ENCODE measurements around the gene ADD1. TPM values are rescaled to one million over a fixed set of nuclear protein-coding genes. Genes with fewer than 3 reads are reported as not detected.

The ADD1 gene
- total RNA-seq, 5 donors from 2014 or later (not counting 1 experiment from before 2014, with no cell fraction given) = 241 to 274 (median 256) TPM

DNA sequence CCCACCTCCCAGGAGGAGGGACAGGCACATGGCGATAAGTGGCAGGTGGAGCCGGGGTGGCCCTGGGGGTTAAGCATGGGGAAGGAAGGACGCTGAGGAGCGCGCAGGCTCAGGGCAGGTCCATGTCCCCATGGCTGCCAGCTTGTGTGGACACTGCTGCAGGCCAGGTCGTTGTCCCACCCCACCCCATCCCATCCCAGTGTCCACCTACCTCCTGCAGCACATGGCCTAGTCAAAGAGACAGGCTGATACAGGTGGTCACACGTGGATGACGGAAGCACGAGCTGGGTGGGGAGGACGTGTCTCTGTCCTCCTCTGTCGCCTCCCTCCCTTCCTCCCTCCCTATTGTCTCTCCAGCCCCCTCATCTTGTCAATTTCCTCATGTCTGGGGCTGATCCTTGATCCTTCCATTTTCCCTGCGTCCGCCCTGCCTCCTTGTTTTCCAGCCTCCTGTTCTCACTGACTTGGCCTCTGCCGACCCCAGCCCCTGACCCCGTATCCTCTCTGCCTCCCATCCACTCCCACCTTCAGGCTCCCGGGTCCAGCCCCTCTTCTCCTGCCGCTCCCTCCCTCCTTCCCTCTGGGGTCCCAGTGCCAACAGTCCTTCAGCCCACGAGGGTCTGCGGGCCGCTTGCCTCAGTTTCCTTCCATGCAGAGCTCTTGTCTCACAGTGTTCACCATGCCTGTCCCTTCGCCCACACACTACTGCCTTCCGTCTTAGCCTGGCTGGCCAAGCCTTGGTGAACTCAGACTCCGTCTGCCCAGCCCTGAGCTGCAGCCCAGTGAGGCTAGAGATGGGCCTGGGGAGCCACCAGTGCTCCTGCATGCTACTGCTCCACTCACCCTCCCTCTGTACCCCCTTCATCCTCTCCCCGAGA, 15.5 kb upstream of the ADD1 start:
- Mint-ChIP-seq H3K4me3 (no peak overlapping the region), H3K27ac (peak overlapping the region in 1 of 2 donors; percentile 18), H3K36me3 (peaks cover 28% of the 10 kb centered on the region), H3K4me1 (peaks cover 0 to 10% (median 6%) of the 10 kb centered on the region in 3 donors), H3K27me3 (no peaks in the 10 kb centered on the region), H3K9me3 (no peaks in the 10 kb centered on the region)
- ATAC-seq (replicated peaks in 1 of 4) = no peak
- H3K27ac ChIP-seq (ENCODE audit: low read length) = no peak overlapping the region
- no peak for DNase-seq
- POLR2A ChIA-PET = no interaction called here
- H3K9me3 ChIP-seq = no peaks in the 10 kb centered on the region
- no peaks in the 10 kb centered on the region for H3K27me3 ChIP-seq (replicated peaks in 1 of 2; ENCODE audit: control insufficient read depth in 2 of 2, extremely low read depth in 1 of 2, insufficient read depth in 2 of 2, low read length in 1 of 2)
- peaks cover 0 to 14% of the 10 kb centered on the region in 2 experiments for H3K4me1 ChIP-seq (ENCODE audit: control insufficient read depth in 1 of 2, extremely low read depth in 1 of 2, insufficient read depth in 2 of 2, low read length in 2 of 2)
- peaks cover 33 to 88% of the 10 kb centered on the region in 2 donors for H3K36me3 ChIP-seq (ENCODE audit: control insufficient read depth in 2 of 2, extremely low read depth in 1 of 2, insufficient read depth in 1 of 2, low read length in 1 of 2)
- 91% methylated on average over 13 of the region's 24 CpGs for WGBS (ENCODE audit: insufficient coverage)
- CTCF ChIA-PET = interaction anchor here in 1 of 2 donors (0.5 to 0.6 kb wide), 2 partner anchors 49 to 57 kb away, joined by 3 to 4 read pairs; no protein-coding TSS in a partner anchor
- H3K4me3 ChIP-seq (ENCODE audit: control insufficient read depth in 1 of 2, extremely low read depth in 1 of 2, low read length in 1 of 2) = no peak overlapping the region

DNA sequence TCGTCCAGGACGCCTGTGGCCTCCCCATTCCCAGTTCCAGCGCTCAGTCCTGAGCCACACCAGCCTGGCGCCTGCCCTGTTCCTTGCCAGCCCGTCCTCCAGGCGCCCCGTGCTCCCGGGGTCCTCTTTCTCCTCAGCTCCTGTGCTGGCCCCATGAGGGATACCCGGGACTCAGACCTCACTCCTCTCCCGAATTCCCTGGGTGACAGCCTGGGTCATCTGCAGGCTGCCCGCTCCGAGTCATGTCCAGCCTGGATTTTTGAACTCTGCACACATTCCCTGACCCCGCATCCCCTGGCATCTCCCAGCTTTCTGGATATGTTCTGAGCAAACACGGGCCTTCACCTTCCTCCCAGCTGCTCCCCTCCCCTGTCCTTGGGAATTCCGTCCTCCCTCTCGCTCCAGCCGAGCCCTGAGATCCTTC, 14.9 kb upstream of the ADD1 start:
- H3K36me3 ChIP-seq (ENCODE audit: control insufficient read depth in 2 of 2, extremely low read depth in 1 of 2, insufficient read depth in 1 of 2, low read length in 1 of 2) = peaks cover 37 to 81% of the 10 kb centered on the region in 2 donors
- H3K4me3 ChIP-seq (ENCODE audit: control insufficient read depth in 1 of 2, extremely low read depth in 1 of 2, low read length in 1 of 2) = no peak overlapping the region
- WGBS (ENCODE audit: insufficient coverage) = 91% methylated on average over 16 of the region's 17 CpGs
- ChIA-PET POLR2A (no interaction called here), CTCF (interaction anchor here in 1 of 2 donors (0.5 kb wide), 1 partner anchor 48 kb away, joined by 4 read pairs; no protein-coding TSS in a partner anchor)
- DNase-seq (no peak), ATAC-seq (replicated peaks in 1 of 4) (no peak)
- H3K27me3 ChIP-seq (replicated peaks in 1 of 2; ENCODE audit: control insufficient read depth in 2 of 2, extremely low read depth in 1 of 2, insufficient read depth in 2 of 2, low read length in 1 of 2) = no peaks in the 10 kb centered on the region
- H3K4me1 ChIP-seq (ENCODE audit: control insufficient read depth in 1 of 2, extremely low read depth in 1 of 2, insufficient read depth in 2 of 2, low read length in 2 of 2) = peaks cover 0 to 8% of the 10 kb centered on the region in 2 experiments
- Mint-ChIP-seq H3K4me1 (peaks cover 0 to 10% (median 6%) of the 10 kb centered on the region in 3 donors), H3K36me3 (peaks cover 28% of the 10 kb centered on the region), H3K9me3 (no peaks in the 10 kb centered on the region), H3K4me3 (no peak overlapping the region), H3K27me3 (no peaks in the 10 kb centered on the region), H3K27ac (peak overlapping the region in 1 of 2 donors; percentile 4)
- H3K9me3 ChIP-seq = no peaks in the 10 kb centered on the region
- H3K27ac ChIP-seq (ENCODE audit: low read length) = no peak overlapping the region

DNA sequence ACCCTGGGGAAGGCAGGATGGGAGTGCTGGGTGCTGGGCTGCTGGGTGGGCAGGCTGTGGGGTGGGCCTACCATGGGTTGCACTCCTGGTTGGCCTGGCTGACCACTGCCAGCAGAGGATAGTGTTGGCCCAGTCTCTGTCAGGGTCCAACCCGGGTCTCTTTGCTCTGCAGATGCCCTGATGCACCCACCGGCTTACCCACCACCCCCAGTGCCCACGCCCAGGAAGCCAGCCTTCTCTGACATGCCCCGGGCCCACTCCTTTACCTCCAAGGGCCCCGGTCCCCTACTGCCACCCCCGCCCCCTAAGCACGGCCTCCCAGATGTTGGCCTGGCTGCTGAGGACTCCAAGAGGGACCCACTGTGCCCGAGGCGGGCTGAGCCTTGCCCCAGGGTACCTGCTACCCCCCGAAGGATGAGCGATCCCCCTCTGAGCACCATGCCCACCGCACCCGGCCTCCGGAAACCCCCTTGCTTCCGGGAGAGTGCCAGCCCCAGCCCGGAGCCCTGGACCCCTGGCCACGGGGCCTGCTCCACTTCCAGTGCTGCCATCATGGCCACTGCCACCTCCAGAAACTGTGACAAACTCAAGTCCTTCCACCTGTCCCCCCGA, 14.2 kb upstream of the ADD1 start:
- ATAC-seq (replicated peaks in 1 of 4) (no peak), DNase-seq (peak in 1 of 35 experiments; percentile 15)
- Mint-ChIP-seq H3K9me3 (no peaks in the 10 kb centered on the region), H3K27ac (peak overlapping the region in 1 of 2 donors; percentile 34), H3K27me3 (no peaks in the 10 kb centered on the region), H3K4me3 (no peak overlapping the region), H3K4me1 (peaks cover 2 to 13% (median 7%) of the 10 kb centered on the region in 3 donors), H3K36me3 (peaks cover 28% of the 10 kb centered on the region)
- Histone ChIP-seq H3K4me1 (ENCODE audit: control insufficient read depth in 1 of 2, extremely low read depth in 1 of 2, insufficient read depth in 2 of 2, low read length in 2 of 2) (peaks cover 0 to 10% of the 10 kb centered on the region in 2 experiments), H3K9me3 (no peaks in the 10 kb centered on the region), H3K27me3 (replicated peaks in 1 of 2; ENCODE audit: control insufficient read depth in 2 of 2, extremely low read depth in 1 of 2, insufficient read depth in 2 of 2, low read length in 1 of 2) (no peaks in the 10 kb centered on the region), H3K4me3 (ENCODE audit: control insufficient read depth in 1 of 2, extremely low read depth in 1 of 2, low read length in 1 of 2) (no peak overlapping the region), H3K27ac (ENCODE audit: low read length) (no peak overlapping the region), H3K36me3 (ENCODE audit: control insufficient read depth in 2 of 2, extremely low read depth in 1 of 2, insufficient read depth in 1 of 2, low read length in 1 of 2) (peaks cover 37 to 79% of the 10 kb centered on the region in 2 donors)
- 94% methylated on average over 16 of the region's 18 CpGs for WGBS (ENCODE audit: insufficient coverage)
- ChIA-PET POLR2A (no interaction called here), CTCF (no interaction called here)

DNA sequence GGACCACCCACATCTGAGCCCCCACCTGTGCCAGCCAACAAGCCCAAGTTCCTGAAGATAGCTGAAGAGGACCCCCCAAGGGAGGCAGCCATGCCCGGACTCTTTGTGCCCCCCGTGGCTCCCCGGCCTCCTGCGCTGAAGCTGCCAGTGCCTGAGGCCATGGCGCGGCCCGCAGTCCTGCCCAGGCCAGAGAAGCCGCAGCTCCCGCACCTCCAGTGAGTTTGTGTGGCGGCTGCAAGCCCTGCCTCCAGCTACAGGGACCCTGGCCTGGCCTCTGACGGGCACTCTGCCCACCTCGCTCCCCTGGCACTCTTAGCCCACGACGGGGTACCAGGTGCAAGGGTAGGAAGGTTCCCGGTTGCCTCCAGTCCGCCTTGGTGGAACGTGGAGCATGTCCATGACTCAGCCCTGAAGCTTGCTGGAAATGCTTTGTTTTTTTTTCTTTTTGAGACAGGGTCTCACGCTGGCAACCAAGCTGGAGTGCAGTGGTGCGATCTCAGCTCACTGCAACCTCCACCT, 13.7 kb upstream of the ADD1 start:
- peak overlapping the region in 1 of 2 donors; percentile 34 for H3K27ac Mint-ChIP-seq
- H3K27me3 Mint-ChIP-seq = no peaks in the 10 kb centered on the region
- CTCF ChIA-PET = no interaction called here
- no peak overlapping the region for H3K27ac ChIP-seq (ENCODE audit: low read length)
- DNase-seq (no peak), ATAC-seq (replicated peaks in 1 of 4) (no peak)
- H3K4me1 ChIP-seq (ENCODE audit: control insufficient read depth in 1 of 2, extremely low read depth in 1 of 2, insufficient read depth in 2 of 2, low read length in 2 of 2) = peaks cover 2 to 13% of the 10 kb centered on the region in 2 experiments
- no peaks in the 10 kb centered on the region for H3K27me3 ChIP-seq (replicated peaks in 1 of 2; ENCODE audit: control insufficient read depth in 2 of 2, extremely low read depth in 1 of 2, insufficient read depth in 2 of 2, low read length in 1 of 2)
- H3K36me3 Mint-ChIP-seq = peaks cover 28% of the 10 kb centered on the region
- POLR2A ChIA-PET = no interaction called here
- H3K9me3 Mint-ChIP-seq = no peaks in the 10 kb centered on the region
- no peak overlapping the region for H3K4me3 Mint-ChIP-seq
- WGBS (ENCODE audit: insufficient coverage) = 98% methylated on average over 19 of the region's 19 CpGs
- no peaks in the 10 kb centered on the region for H3K9me3 ChIP-seq
- H3K36me3 ChIP-seq (ENCODE audit: control insufficient read depth in 2 of 2, extremely low read depth in 1 of 2, insufficient read depth in 1 of 2, low read length in 1 of 2) = peaks cover 32 to 73% of the 10 kb centered on the region in 2 donors
- peaks cover 8 to 19% (median 13%) of the 10 kb centered on the region in 3 donors for H3K4me1 Mint-ChIP-seq
- H3K4me3 ChIP-seq (ENCODE audit: control insufficient read depth in 1 of 2, extremely low read depth in 1 of 2, low read length in 1 of 2) = no peak overlapping the region

DNA sequence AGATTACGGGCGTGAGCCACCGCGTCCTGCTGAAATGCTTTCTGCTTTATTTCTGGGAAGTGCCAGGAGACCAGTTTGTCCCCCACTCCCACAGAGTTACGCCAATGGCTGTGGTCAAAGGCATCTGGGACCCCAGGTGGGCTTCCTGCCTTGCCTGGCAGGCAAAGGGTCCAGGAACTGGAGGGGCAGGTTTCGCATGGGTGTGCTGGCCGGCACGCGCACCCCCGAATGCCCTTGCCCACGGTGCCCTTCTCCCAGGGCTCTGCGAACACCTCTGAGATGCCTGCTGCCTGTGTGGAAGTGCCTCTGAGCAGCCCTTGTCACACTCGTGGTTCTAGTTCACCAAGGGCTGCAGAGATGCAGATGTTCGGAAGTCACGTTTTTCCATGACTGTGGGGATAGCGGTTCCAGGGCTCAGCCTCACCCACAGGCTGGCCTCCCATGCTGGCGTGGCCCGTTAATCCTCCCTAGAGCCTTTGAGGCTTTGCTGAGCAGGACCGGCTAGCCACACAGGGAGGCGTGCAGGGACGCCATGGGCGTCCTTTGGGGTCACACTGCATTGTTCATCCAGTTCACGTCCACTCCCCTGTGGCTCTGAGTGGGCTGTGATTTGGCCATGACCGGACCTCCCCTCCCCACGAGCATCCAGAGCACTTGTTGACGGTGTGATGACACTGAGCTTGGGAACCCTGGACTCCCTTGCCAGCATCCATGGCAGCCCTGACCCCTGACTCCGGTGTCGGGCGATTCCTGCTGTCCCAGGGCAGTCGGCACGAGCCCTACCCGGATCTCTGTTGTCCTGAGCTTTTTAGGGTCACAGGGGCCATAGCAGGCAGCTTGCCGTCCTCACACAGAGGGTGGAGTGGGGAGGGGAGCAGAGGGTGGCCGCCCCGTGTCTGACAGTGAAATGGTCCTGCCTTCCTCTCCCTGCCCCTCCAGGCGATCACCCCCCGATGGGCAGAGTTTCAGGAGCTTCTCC, 12.7 kb upstream of the ADD1 start:
- DNase-seq = peak in 1 of 35 experiments; percentile 16
- H3K4me3 Mint-ChIP-seq = no peak overlapping the region
- peaks cover 31 to 65% of the 10 kb centered on the region in 2 donors for H3K36me3 ChIP-seq (ENCODE audit: control insufficient read depth in 2 of 2, extremely low read depth in 1 of 2, insufficient read depth in 1 of 2, low read length in 1 of 2)

More for the DNA sequence above, 12.7 kb upstream of the ADD1 start:
- Histone ChIP-seq H3K27me3 (replicated peaks in 1 of 2; ENCODE audit: control insufficient read depth in 2 of 2, extremely low read depth in 1 of 2, insufficient read depth in 2 of 2, low read length in 1 of 2) (no peaks in the 10 kb centered on the region), H3K4me3 (ENCODE audit: control insufficient read depth in 1 of 2, extremely low read depth in 1 of 2, low read length in 1 of 2) (no peak overlapping the region), H3K9me3 (no peaks in the 10 kb centered on the region), H3K4me1 (ENCODE audit: control insufficient read depth in 1 of 2, extremely low read depth in 1 of 2, insufficient read depth in 2 of 2, low read length in 2 of 2) (peaks cover 10 to 22% of the 10 kb centered on the region in 2 experiments), H3K27ac (ENCODE audit: low read length) (no peak overlapping the region)
- POLR2A ChIA-PET = no interaction called here
- Mint-ChIP-seq H3K36me3 (peaks cover 20% of the 10 kb centered on the region), H3K9me3 (no peaks in the 10 kb centered on the region), H3K27ac (no peak overlapping the region), H3K4me1 (peaks cover 17 to 25% (median 21%) of the 10 kb centered on the region in 3 donors), H3K27me3 (no peaks in the 10 kb centered on the region)
- no peak for ATAC-seq (replicated peaks in 1 of 4)
- CTCF ChIA-PET = no interaction called here
- WGBS (ENCODE audit: insufficient coverage) = 93% methylated on average over 29 of the region's 37 CpGs
